ENCODE results near the gene ARHGEF4.

ARHGEF4 gene

DNA sequence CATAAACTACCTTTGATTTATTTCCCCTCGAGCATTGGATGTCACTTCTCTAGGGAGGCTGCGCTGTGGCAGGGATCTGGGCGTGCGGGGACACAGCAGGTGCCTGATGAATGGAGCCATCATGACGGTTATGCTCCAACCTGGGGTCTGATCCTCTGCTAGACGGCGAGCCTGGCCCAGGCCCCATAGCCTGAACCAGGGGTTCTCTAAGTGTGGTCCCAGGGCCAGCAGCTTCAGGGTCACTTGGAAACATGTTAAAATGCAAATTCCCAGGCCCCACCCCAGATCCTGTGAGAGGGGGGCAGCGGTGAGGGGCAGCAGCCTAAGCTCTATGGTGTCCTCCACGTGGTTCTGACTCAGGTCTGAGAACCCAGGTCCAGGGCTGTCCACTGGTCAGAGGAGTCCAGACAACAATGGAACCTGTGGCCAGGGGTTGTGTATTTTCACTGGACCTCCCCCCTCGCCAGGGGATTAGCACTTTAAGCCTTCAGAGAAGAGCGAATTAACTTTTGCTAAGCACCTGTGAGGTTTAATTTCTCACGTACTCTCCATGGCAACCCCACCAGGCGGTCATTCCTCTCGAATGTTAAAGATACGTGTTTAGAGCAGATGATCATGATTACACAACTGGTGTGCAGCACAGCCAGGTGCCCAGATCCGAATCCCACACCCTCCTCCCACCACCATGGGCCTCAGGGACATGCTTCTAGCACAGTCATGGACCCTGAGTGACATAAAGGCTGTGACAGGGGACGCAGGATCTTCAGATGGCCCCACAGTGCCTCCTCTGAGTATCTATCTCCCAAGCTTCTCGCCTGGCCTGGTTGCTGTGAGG, 1.6 kb upstream of the ARHGEF4 start:
- no peak for DNase-seq

DNA sequence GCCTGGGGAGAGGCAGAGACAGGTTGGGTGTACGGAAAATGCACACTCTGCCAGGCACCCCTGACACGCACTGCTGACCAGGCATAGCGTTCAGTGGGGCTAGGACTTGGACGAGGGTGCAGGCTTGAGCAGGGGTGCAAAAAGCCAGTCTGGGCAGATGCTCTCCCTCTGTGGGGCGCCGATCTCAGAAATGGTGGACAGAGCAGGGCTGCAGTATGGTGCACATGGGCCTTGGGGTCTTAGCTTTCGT, 1.0 kb upstream of the ARHGEF4 start:
- no peak for DNase-seq

DNA sequence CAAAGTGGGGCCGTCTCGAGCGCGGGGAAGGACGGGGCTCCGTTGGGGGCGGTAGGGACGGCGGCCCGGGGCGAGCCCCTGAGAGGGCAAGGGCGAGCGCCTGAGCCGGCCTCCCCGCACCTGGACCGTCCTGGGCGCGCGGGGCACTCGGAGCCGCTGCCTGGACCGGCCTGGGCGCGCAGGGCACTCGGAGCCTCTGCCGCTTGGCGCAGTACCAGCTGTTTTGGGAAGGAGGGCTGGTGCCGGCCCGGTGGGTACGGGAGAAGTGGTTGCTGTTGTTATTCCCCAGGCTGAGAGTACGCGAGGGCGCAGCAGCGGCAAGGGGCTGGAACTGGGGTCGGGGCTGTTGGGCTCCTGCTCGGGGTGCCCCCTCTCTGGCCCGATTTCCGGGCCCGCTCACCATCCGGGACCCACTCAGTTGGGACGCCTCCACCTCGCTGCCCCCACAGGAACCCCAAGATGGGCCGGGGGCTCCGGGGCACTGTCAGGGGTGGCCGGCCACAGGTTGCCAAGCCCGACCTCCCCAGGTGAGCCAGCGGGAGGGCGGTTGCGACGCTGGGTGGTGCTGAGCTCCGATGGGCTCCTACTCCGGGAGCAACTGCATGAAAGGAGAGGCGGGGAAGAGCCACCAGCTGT, 579 bp downstream of the ARHGEF4 start:
- DNase-seq, result no peak

DNA sequence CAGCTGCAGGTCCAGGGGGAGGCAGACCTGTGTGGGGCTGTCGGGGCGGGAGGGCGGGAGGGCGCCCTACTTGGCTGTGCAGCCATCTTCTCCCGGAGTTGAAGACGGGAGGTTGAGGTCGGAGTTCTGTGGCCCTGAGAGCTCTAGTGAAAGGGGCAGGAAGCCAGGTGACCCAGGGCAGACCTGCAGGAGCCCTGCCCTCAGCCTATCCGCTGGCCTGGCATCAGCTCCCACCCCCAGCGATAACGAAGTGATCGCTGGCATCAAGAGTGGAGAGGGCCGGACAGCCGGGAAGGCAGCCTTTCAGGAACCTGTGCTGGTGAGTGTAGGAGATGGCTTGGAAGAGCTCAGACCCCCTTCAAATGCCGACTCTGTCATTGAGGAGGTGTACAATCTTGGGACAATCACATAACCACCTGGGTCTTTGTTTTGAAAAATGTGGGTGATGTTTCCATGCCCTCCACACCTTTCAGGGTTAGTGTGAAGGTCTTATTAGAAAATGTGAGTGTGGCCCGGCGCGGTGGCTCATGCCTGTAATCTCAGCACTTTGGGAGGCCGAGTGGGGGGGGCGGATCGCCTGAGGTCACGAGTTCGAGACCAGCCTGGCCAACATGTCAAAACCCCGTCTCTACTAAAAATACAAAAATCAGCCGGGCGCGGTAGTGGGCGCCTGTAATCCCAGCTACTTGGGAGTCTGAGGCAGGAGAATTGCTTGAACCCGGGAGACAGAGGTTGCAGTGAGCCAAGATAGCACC, 1.3 kb downstream of the ARHGEF4 start:
- DNase-seq, result no peak

- DNase-seq, result no peak
Observed at GRCh38 chr2:130839011-130839780, 2.5 kb downstream of the ARHGEF4 start.

GRCh38 chr2:130840506-130840905, 3.8 kb downstream of the ARHGEF4 start:
- DNase-seq, result no peak

- DNase-seq, result no peak
Observed at GRCh38 chr2:130841741-130842365, 5.1 kb downstream of the ARHGEF4 start.

DNA sequence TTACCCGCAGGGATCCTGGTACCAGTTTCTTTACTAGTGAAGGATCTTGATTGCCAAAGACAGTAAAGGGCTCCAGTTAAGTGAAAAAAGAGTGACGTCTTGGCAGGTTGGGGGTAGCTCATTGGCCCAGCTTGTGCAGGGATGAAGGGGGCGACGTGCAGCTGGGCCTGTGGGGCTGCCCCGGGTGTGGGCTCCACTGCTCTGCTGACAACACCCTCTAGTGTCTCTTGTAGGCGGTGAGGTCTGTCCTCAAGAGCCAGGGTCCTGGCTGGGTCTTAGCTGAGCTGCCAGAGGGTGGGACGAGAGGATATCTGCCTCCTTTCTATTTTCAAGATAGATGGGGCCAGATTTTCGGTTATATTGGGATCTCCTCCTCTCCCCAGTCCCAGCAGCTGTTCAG, 6.1 kb downstream of the ARHGEF4 start:
- no peak for DNase-seq

DNA sequence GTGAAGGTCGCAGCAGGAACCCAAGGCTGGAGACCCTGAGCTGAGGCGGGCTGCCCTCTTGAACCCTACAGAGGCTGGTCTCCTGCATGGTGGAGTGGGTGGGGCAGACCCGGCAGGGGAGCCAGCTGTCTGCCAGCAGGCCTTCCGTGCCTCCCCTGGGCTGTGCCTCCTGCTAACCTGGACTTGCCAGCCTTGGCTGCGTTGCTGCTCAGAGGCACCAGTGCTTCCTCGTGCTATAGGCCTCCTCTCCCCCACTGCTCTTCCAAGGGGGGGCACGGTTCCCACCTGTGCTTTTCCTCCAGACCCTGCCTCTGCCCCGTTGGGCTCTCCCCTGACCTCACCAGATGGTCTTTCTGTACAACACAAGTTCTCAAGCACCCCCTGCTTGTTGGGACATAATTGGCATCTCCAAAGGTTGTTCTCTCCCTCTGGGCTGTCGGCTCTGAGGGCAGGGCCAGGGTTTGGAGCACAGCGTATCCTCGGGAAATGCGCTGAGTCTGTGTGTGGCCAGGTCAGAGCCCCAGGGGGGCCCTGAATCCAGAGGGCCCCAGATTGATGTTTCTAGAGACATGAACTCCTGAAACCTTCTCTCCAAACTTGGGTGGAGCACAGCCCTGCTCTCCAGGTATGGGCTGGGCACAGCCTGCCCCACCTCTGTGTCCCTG, 6.7 kb downstream of the ARHGEF4 start:
- DNase-seq, result no peak

DNA sequence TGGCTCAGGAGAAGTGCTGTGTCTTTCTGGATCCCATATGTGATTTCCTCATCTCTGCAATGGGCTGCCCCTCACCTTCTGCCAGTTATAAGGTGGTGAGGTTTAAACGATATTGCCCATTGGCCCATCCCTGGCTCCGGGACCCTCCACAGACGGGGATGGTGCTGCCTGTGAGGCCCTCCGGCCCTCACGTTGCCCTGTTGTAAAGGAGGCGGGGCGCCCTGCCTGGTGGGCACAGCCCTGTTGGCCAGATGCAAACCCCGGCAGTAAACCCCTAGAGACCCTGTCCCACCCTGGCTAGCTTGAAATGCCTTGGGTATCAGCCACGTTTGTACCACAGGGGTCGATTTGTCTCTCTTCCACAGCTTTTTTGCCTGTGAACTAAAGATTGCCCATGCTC, 7.4 kb downstream of the ARHGEF4 start:
- no peak for DNase-seq

- DNase-seq, result no peak
Observed at GRCh38 chr2:130845505-130846085, 8.9 kb downstream of the ARHGEF4 start.

GRCh38 chr2:130846233-130846632, 9.5 kb downstream of the ARHGEF4 start:
- no peak for DNase-seq

DNA sequence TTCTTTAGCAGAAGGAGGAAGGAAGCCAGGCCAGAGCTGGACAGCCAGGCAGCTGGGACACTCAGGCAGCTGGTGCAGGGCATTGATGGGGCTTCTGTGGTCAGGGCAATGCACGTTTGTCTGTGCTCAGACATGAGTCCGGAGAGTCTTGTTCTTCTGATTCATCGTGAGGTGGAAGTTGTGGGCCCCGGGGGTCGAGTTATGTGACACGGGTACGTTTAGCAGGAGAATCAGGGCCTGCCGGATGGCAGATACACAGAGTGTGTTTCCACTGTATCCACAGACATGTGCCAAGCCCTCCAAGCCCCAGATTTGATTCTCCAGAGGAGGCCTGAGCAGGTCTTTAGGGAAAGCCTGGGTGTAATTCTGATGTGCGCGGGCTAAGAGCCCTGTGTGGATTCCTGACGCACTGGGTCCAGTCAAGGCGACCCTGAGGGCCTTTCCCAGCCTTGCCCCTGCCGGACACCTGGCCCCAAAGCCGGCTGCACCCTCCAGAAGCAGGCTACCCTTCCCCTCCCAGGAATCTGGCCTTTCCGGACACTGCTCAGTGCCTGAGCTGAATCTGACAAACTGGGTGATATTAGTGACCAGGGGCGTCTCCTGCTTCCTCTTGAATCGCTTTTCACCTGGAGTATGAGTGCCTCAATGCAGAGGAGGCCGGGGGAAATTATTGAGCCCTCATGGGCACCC, 10.1 kb downstream of the ARHGEF4 start:
- DNase-seq, result no peak

DNA sequence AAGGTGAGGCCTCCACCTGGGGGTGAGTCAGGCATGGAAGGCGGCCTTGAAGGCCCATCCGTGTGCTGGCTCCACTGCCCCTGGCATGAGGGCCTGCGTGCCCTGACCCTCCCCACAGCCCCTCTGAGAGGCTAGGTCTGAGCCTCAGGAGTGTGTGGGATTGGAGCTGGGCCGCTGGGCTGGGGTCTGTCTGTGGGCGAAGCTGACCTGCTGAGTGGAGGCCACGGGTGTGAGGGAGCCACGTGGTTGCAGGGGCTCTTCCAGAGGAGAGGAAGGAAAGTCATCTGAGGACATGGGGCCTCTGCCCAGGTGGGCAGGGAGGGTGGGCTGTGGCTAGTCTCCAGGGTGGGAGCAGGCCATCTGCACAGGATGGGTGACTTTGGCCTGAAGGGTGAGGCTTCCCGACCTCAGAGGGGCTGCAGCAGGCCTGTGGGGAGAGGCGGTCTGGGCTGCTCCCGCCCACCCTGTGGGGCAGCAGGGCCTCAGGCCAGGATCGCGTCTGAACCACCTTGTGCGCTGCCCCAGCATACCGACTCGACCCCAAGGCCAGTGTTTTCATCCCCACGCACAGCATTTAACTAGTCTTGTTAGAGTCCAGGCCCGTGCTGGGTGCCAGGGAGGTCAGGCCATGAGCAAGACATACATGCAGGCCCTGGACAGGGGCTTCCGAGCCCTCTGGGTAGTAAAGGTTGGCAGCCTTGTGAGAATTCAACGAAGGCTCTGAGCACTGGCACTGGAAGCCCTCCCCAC, 11.2 kb downstream of the ARHGEF4 start:
- DNase-seq, result no peak

DNA sequence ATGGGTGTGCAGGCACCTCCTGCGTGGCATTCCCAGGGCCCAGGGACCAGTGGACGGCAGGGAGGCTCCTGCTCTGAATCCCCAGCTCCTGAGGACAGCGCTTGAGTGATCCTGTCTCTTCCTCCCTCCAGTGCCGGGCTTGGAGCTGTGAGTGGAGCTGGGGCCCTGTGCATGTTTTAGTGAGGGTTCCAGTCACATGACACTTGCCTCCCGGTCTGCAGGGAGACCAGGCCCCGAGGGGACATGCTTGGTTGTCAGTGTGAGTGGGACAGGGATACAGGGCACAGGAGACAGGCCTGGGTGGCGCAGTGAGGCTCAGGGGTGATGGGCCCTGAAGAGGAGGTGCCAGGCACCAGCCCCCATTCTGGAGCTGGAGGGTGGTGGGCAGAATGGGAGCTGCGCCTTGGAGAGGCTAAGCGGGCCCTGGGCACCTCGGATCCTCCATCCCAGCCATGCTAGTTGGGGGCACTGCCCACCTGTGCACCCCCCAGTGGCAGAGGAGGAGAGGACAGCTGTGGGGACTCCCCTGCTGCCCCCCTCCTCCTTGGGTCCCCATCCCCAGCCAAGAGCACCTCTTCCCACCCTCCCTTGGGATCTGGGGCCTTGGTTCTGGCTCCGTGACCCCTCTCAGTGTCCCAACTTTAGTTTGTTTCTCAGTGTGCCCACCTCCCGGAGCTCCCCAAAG, 12.0 kb downstream of the ARHGEF4 start:
- no peak for DNase-seq

GRCh38 chr2:130849896-130850787, 13.4 kb downstream of the ARHGEF4 start:
- no peak for DNase-seq

DNA sequence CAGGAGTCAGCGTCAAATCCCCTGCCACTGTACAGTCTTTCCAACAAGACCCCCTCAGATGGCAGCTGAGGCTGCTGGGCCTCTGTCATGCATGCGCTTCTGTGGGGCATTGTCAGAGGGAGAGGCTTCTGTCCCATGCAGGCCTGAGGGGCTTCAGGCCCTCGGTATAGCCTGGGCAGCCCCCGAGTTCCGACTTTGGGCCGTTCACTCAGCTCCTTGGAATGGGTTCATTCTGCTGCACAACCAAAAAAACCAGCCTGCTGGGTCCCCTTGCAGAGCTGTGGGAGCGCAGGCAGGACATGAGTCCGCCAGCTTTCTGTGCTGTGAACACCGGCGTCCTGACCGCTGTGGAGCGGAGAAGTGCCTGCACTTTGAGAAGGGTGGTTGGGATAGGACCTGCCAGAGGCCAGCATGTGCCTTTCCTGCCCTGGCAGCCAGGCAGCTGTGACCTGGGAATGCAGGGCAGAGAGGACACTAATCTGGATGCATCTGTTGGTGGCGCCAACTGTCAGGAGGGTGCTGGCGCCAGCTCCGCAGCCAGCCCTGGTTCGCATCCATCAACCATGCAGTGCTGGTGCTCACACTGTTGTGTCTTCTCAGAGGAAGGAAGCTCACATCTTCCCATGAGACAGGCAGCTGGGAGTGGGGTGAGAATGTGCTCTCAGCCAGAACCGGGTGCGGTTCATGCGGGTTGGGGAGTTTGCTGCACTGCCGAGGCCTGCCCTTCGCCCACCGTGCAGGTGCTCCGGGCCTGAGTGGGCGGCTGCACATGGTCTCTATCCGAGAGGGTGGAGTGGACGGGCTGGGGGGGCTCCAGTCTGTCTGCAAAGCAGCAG, 14.3 kb downstream of the ARHGEF4 start:
- DNase-seq, result no peak
